ENCODE results near the gene ZNF592. TPM values are rescaled to one million over a fixed set of nuclear protein-coding genes. Genes with fewer than 3 reads are reported as not detected.

Gene ZNF592
- polyA plus RNA-seq, 1 donor (not counting 4 experiments of a cell fraction or from before 2014, with no cell fraction given) = 4.1 TPM

DNA sequence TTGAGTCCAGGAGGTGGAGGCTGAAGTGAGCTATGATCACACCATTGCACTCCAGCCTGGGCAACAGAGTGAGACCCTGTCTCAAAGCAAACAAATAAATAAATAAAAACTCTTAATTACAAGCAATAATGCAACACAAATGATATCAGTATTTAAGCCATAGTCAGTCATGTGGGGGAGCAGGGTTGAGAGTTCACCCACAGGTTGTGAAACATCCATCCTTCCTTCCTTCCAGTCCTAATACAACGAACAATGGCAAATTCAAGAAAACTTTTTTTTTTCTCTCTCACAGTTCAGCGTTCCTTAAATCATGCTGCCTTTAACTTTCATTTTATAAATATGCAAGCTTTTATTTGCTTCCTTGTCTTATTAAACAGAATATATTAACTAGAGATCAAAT is 24.1 kb downstream of the ZNF592 start:
- no peak overlapping the region for H3K9ac ChIP-seq (ENCODE audit: control insufficient read depth, extremely low read depth, insufficient read depth, low read length)
- H3K9me1 ChIP-seq (ENCODE audit: control insufficient read depth, extremely low read depth, insufficient read depth, low read length) = no peaks in the 10 kb centered on the region
- peaks cover 4 to 12% of the 10 kb centered on the region in 2 experiments for H3K36me3 ChIP-seq (ENCODE audit: control insufficient read depth in 2 of 2, extremely low read depth in 1 of 2, insufficient read depth in 2 of 2, low read length in 2 of 2)
- dilution Hi-C loops (cut with MboI; ENCODE audit: extremely low pct_ligation_motif_present, low sequenced_read_pairs) = no loop called here
- H3K4me2 ChIP-seq (ENCODE audit: control insufficient read depth, extremely low read depth, insufficient read depth, low read depth, low read length) = no peak overlapping the region
- H3K4me3 ChIP-seq (ENCODE audit: control insufficient read depth in 2 of 3, extremely low read depth in 1 of 3, insufficient read depth in 2 of 3, low read depth in 1 of 3, low read length in 3 of 3) = no peak overlapping the region
- no peaks in the 10 kb centered on the region for H3K9me3 ChIP-seq (ENCODE audit: control insufficient read depth, low read depth, low read length)
- DNase-seq (ENCODE audit: low read depth, low spot score) = no peak
- H3K27ac ChIP-seq (ENCODE audit: control insufficient read depth, insufficient read depth, low read length) = no peak overlapping the region
- no peak for TF ChIP-seq CTCF (optimal IDR thresholded peaks at IDR 0.05 in 1 of 3, IDR thresholded peaks at IDR 0.05 in 1 of 3, conservative IDR thresholded peaks at IDR 0.05 in 1 of 3; ENCODE audit: extremely low read depth in 1 of 3, insufficient read depth in 2 of 3, low read length in 3 of 3)
- no peak for TF ChIP-seq EZH2 (IDR thresholded peaks at IDR 0.05; ENCODE audit: low read length)
- peaks cover 38% of the 10 kb centered on the region for H3K79me2 ChIP-seq (ENCODE audit: control insufficient read depth, insufficient read depth, low read length)
- no peak for FAIRE-seq
- H2AFZ ChIP-seq (ENCODE audit: control insufficient read depth, low read length) = no peak overlapping the region
- H3K4me1 ChIP-seq (ENCODE audit: control insufficient read depth, extremely low read depth, insufficient read depth, low read length) = no peaks in the 10 kb centered on the region
- H3K27me3 ChIP-seq (ENCODE audit: control insufficient read depth, extremely low read depth, insufficient read depth, low read length) = no peaks in the 10 kb centered on the region
- H4K20me1 ChIP-seq (ENCODE audit: control insufficient read depth, extremely low read depth, insufficient read depth, low read length) = no peaks in the 10 kb centered on the region

DNA sequence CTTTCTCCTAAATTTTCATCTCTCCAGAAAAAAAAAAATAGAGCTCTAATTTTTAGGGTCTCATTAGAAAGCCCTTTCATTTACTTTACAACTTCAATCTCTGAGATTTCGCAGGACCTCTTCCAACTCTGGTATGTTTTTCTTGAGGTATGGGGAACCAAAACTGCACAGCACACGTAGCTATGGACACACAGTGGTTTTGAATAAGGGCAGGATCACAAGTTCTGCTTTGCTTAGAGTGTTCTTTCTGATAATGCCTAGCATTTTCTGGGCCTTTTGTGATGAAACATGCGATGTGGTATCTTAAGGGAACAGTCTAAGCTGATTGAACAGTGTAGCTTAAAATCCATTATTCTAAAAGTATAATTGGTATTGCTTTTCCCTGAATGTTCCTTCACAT is 25.3 kb downstream of the ZNF592 start:
- Histone ChIP-seq H3K36me3 (ENCODE audit: control insufficient read depth in 2 of 2, extremely low read depth in 1 of 2, insufficient read depth in 2 of 2, low read length in 2 of 2) (peaks cover 0 to 17% of the 10 kb centered on the region in 2 experiments), H3K4me3 (ENCODE audit: control insufficient read depth in 2 of 3, extremely low read depth in 1 of 3, insufficient read depth in 2 of 3, low read depth in 1 of 3, low read length in 3 of 3) (no peak overlapping the region), H4K20me1 (ENCODE audit: control insufficient read depth, extremely low read depth, insufficient read depth, low read length) (peaks cover 2% of the 10 kb centered on the region), H3K9me3 (ENCODE audit: control insufficient read depth, low read depth, low read length) (no peaks in the 10 kb centered on the region), H3K9me1 (ENCODE audit: control insufficient read depth, extremely low read depth, insufficient read depth, low read length) (no peaks in the 10 kb centered on the region), H3K27me3 (ENCODE audit: control insufficient read depth, extremely low read depth, insufficient read depth, low read length) (no peaks in the 10 kb centered on the region), H3K27ac (ENCODE audit: control insufficient read depth, insufficient read depth, low read length) (no peak overlapping the region), H3K79me2 (ENCODE audit: control insufficient read depth, insufficient read depth, low read length) (peaks cover 44% of the 10 kb centered on the region), H2AFZ (ENCODE audit: control insufficient read depth, low read length) (no peak overlapping the region), H3K4me1 (ENCODE audit: control insufficient read depth, extremely low read depth, insufficient read depth, low read length) (no peaks in the 10 kb centered on the region), H3K9ac (ENCODE audit: control insufficient read depth, extremely low read depth, insufficient read depth, low read length) (no peak overlapping the region), H3K4me2 (ENCODE audit: control insufficient read depth, extremely low read depth, insufficient read depth, low read depth, low read length) (no peak overlapping the region)
- FAIRE-seq = no peak
- dilution Hi-C loops (cut with MboI; ENCODE audit: extremely low pct_ligation_motif_present, low sequenced_read_pairs) = no loop called here
- no peak for DNase-seq (ENCODE audit: low read depth, low spot score)
- no peak for TF ChIP-seq EZH2 (IDR thresholded peaks at IDR 0.05; ENCODE audit: low read length)
- no peak for TF ChIP-seq CTCF (optimal IDR thresholded peaks at IDR 0.05 in 1 of 3, IDR thresholded peaks at IDR 0.05 in 1 of 3, conservative IDR thresholded peaks at IDR 0.05 in 1 of 3; ENCODE audit: extremely low read depth in 1 of 3, insufficient read depth in 2 of 3, low read length in 3 of 3)

All from keratinocyte (primary cell).